Globus pallidus (tissue), 1 donor: ENCODE measurements around the gene C4BPA.

Experiments
- DNase-seq: peaks from one replicate; pipeline ENCODE4 v3.0.0-alpha.2; 2015; ENCODE audit warnings: low spot score

Gene C4BPA

GRCh38 chr1:207103892-207104373, at the start of gene C4BPA:
TSS of gene C4BPA (plus strand) at chr1:207104233. CDS start at chr1:207113026, 8,793 bp downstream.
- DNase-seq = no peak

GRCh38 chr1:207054491-207054890, 49.5 kb upstream of the C4BPA start:
- DNase-seq = no peak

GRCh38 chr1:207055386-207056001, 48.5 kb upstream of the C4BPA start:
- no peak for DNase-seq

GRCh38 chr1:207056673-207057072, 47.4 kb upstream of the C4BPA start:
- DNase-seq = no peak

GRCh38 chr1:207058252-207058651, 45.8 kb upstream of the C4BPA start:
- no peak for DNase-seq

GRCh38 chr1:207058878-207059867, 44.9 kb upstream of the C4BPA start:
- no peak for DNase-seq

- no peak for DNase-seq
Observed at GRCh38 chr1:207059881-207060280, 44.2 kb upstream of the C4BPA start.

GRCh38 chr1:207060596-207060995, 43.4 kb upstream of the C4BPA start:
- no peak for DNase-seq

- no peak for DNase-seq
Observed at GRCh38 chr1:207062058-207062457, 42.0 kb upstream of the C4BPA start.

GRCh38 chr1:207063014-207063413, 41.0 kb upstream of the C4BPA start:
- no peak for DNase-seq

GRCh38 chr1:207064561-207064960, 39.5 kb upstream of the C4BPA start:
- no peak for DNase-seq

GRCh38 chr1:207067185-207067584, 36.8 kb upstream of the C4BPA start:
- no peak for DNase-seq

- DNase-seq = no peak
Observed at GRCh38 chr1:207067665-207068064, 36.4 kb upstream of the C4BPA start.

- no peak for DNase-seq
Observed at GRCh38 chr1:207069061-207069460, 35.0 kb upstream of the C4BPA start.

- DNase-seq = no peak
Observed at GRCh38 chr1:207069858-207070506, 34.1 kb upstream of the C4BPA start.

- DNase-seq = no peak
Observed at GRCh38 chr1:207070811-207071210, 33.2 kb upstream of the C4BPA start.

GRCh38 chr1:207071426-207071825, 32.6 kb upstream of the C4BPA start:
- no peak for DNase-seq

GRCh38 chr1:207072233-207072632, 31.8 kb upstream of the C4BPA start:
- DNase-seq = no peak

GRCh38 chr1:207073906-207074820, 29.9 kb upstream of the C4BPA start:
- no peak for DNase-seq

GRCh38 chr1:207076181-207076955, 27.7 kb upstream of the C4BPA start:
- DNase-seq = no peak

- no peak for DNase-seq
Observed at GRCh38 chr1:207077012-207077411, 27.0 kb upstream of the C4BPA start.
